ENCODE data around the gene CSTF3. TPM values are rescaled to one million over a fixed set of nuclear protein-coding genes. Genes with fewer than 3 reads are reported as not detected.

Gene CSTF3
- polyA plus RNA-seq, 1 donor from 2014 or later = 86.8 TPM

GRCh38 chr11:33045551-33046255, 115.6 kb downstream of the CSTF3 start:
- Histone ChIP-seq H3K36me3 (ENCODE audit: insufficient read depth, low read length) (no peaks in the 10 kb centered on the region), H4K20me1 (ENCODE audit: insufficient read depth) (no peaks in the 10 kb centered on the region), H3K4me3 (ENCODE audit: low read length) (no peak overlapping the region), H3K27ac (ENCODE audit: low read length) (no peak overlapping the region), H3K9ac (ENCODE audit: low read length) (no peak overlapping the region), H3K9me3 (ENCODE audit: low read length) (no peaks in the 10 kb centered on the region), H3F3A (ENCODE audit: insufficient read depth, low read length, poor library complexity, severe bottlenecking) (no peaks in the 10 kb centered on the region), H2AFZ (ENCODE audit: low read depth, low read length) (no peak overlapping the region), H3K4me2 (ENCODE audit: low read length) (no peak overlapping the region), H3K27me3 (ENCODE audit: insufficient read depth, low read depth, low read length) (no peaks in the 10 kb centered on the region), H3K9me2 (ENCODE audit: insufficient read depth, low read length) (no peaks in the 10 kb centered on the region), H3K79me2 (replicated peaks; ENCODE audit: insufficient read depth, low read length) (no peaks in the 10 kb centered on the region)
- TF ChIP-seq REST (IDR thresholded peaks at IDR 0.05; ENCODE audit: borderline replicate concordance) = no peak

GRCh38 chr11:33044285-33044756, 117.0 kb downstream of the CSTF3 start:
- no peak overlapping the region for H3K9ac ChIP-seq (ENCODE audit: low read length)
- no peak overlapping the region for H3K4me3 ChIP-seq (ENCODE audit: low read length)
- no peaks in the 10 kb centered on the region for H3F3A ChIP-seq (ENCODE audit: insufficient read depth, low read length, poor library complexity, severe bottlenecking)
- no peak for TF ChIP-seq SMC3 (conservative IDR thresholded peaks at IDR 0.05; ENCODE audit: poor library complexity)
- TF ChIP-seq MXI1 (conservative IDR thresholded peaks at IDR 0.05; ENCODE audit: poor library complexity, severe bottlenecking) = no peak
- no peak for TF ChIP-seq REST (IDR thresholded peaks at IDR 0.05; ENCODE audit: borderline replicate concordance)
- no peak for TF ChIP-seq EZH2 (IDR thresholded peaks at IDR 0.05; ENCODE audit: borderline replicate concordance, insufficient read depth, low read length, poor library complexity, severe bottlenecking)
- TF ChIP-seq POLR2AphosphoS5 (IDR thresholded peaks at IDR 0.05) = no peak
- no peaks in the 10 kb centered on the region for H3K27me3 ChIP-seq (ENCODE audit: insufficient read depth, low read depth, low read length)
- no peaks in the 10 kb centered on the region for H3K9me2 ChIP-seq (ENCODE audit: insufficient read depth, low read length)
- H3K79me2 ChIP-seq (replicated peaks; ENCODE audit: insufficient read depth, low read length) = no peaks in the 10 kb centered on the region
- H3K4me2 ChIP-seq (ENCODE audit: low read length) = no peak overlapping the region
- H4K20me1 ChIP-seq (ENCODE audit: insufficient read depth) = no peaks in the 10 kb centered on the region
- H3K9me3 ChIP-seq (ENCODE audit: low read length) = no peaks in the 10 kb centered on the region
- no peak overlapping the region for H3K27ac ChIP-seq (ENCODE audit: low read length)
- no peaks in the 10 kb centered on the region for H3K36me3 ChIP-seq (ENCODE audit: insufficient read depth, low read length)
- H2AFZ ChIP-seq (ENCODE audit: low read depth, low read length) = no peak overlapping the region
